Raji (cell line): ENCODE measurements around the gene LBHD1.

ENCODE experiments used
- POLR2A ChIP-seq: IDR thresholded peaks from 2 replicates; pipeline ENCODE4 v1.6.1; 2011; ENCODE audit warnings: low read depth, low read length, control low read depth; ENCODE audit not compliant: insufficient read depth

Gene LBHD1

GRCh38 chr11:62705880-62706849 is 34.1 kb upstream of the LBHD1 start:
- TF ChIP-seq POLR2A: peak; percentile 72

- no peak for TF ChIP-seq POLR2A
Observed at GRCh38 chr11:62705413-62705812, 33.3 kb upstream of the LBHD1 start.

GRCh38 chr11:62702246-62702645 is 30.2 kb upstream of the LBHD1 start:
- no peak for TF ChIP-seq POLR2A

- TF ChIP-seq POLR2A: no peak
Observed at GRCh38 chr11:62694455-62695167, 22.5 kb upstream of the LBHD1 start.

GRCh38 chr11:62689421-62690183 is 17.5 kb upstream of the LBHD1 start, which contains the start of gene LRRN4CL:
TSS of gene LRRN4CL (minus strand) at chr11:62689530. CDS start at chr11:62688508, 1,022 bp downstream.
- no peak for TF ChIP-seq POLR2A

GRCh38 chr11:62688491-62688890 is 16.4 kb upstream of the LBHD1 start:
- no peak for TF ChIP-seq POLR2A

GRCh38 chr11:62687508-62688396 is 15.7 kb upstream of the LBHD1 start:
- TF ChIP-seq POLR2A: no peak

- no peak for TF ChIP-seq POLR2A
Observed at GRCh38 chr11:62682518-62682917, 10.5 kb upstream of the LBHD1 start.

GRCh38 chr11:62680825-62681240 is 8.8 kb upstream of the LBHD1 start:
- TF ChIP-seq POLR2A: peak; percentile 37; the same call in 1 of the 2 replicates

GRCh38 chr11:62678770-62679696 is 7.0 kb upstream of the LBHD1 start, which contains the start of gene UBXN1:
TSS of gene UBXN1 (minus strand) at chr11:62679073. CDS start at chr11:62678923, 150 bp downstream.
- peak; percentile 78 for TF ChIP-seq POLR2A

GRCh38 chr11:62678433-62678769 is 6.3 kb upstream of the LBHD1 start:
- no peak for TF ChIP-seq POLR2A

- TF ChIP-seq POLR2A: no peak
Observed at GRCh38 chr11:62677714-62678113, 5.6 kb upstream of the LBHD1 start.

- no peak for TF ChIP-seq POLR2A
Observed at GRCh38 chr11:62677156-62677555, 5.1 kb upstream of the LBHD1 start.
